ENCODE measurements around the gene ATG4B.

The ATG4B gene

GRCh38 chr2:241595600-241596140 lies 41.8 kb upstream of the ATG4B start:
- no peak for TF ChIP-seq CTCF (conservative IDR thresholded peaks at IDR 0.05; ENCODE audit: low read depth, low read length)
- Histone ChIP-seq H4K20me1 (ENCODE audit: insufficient read depth) (no peaks in the 10 kb centered on the region), H3K9ac (no peak overlapping the region), H3K4me2 (no peak overlapping the region), H3K4me1 (ENCODE audit: low read depth, poor library complexity, severe bottlenecking) (no peaks in the 10 kb centered on the region), H3K79me2 (ENCODE audit: insufficient read depth, low read depth) (no peaks in the 10 kb centered on the region), H3K27ac (no peak overlapping the region), H3K4me3 (IDR thresholded peaks at IDR 0.05; ENCODE audit: insufficient read depth, low read depth, low read length) (no peak overlapping the region), H2AFZ (ENCODE audit: low read depth) (no peak overlapping the region), H3K27me3 (ENCODE audit: insufficient read depth, low read depth) (no peaks in the 10 kb centered on the region), H3K36me3 (ENCODE audit: insufficient read depth) (no peaks in the 10 kb centered on the region)

DNA sequence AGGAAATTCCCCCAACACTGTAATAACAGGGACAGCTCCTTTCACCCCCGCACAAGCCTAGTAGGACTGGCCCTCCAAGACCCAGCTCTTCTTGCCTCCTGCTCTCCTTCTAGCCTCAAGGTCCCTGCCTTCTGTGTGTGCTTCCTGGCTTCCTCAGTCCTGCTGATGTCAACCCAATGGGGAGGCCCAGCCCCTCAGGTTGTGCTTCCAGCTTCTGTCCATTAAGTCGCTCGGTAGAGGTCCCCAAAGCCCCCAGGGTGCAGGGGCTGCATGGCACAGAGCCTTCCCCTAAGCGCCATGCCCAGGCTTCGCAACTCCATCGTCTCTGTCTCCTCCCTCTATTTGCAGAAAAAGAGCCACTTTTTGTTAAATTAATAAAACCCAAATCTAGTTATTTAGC lies 39.9 kb upstream of the ATG4B start:
- H3K27me3 ChIP-seq (ENCODE audit: insufficient read depth, low read depth) = no peaks in the 10 kb centered on the region
- no peak overlapping the region for H3K27ac ChIP-seq
- H3K4me3 ChIP-seq (IDR thresholded peaks at IDR 0.05; ENCODE audit: insufficient read depth, low read depth, low read length) = no peak overlapping the region
- TF ChIP-seq CTCF (conservative IDR thresholded peaks at IDR 0.05; ENCODE audit: low read depth, low read length) = no peak
- H3K4me1 ChIP-seq (ENCODE audit: low read depth, poor library complexity, severe bottlenecking) = no peaks in the 10 kb centered on the region
- no peak overlapping the region for H3K9ac ChIP-seq
- no peak overlapping the region for H3K4me2 ChIP-seq
- H3K36me3 ChIP-seq (ENCODE audit: insufficient read depth) = no peaks in the 10 kb centered on the region; the same call in 1 of the 2 replicates
- no peak overlapping the region for H2AFZ ChIP-seq (ENCODE audit: low read depth)
- no peaks in the 10 kb centered on the region for H3K79me2 ChIP-seq (ENCODE audit: insufficient read depth, low read depth)
- no peaks in the 10 kb centered on the region for H4K20me1 ChIP-seq (ENCODE audit: insufficient read depth)

DNA sequence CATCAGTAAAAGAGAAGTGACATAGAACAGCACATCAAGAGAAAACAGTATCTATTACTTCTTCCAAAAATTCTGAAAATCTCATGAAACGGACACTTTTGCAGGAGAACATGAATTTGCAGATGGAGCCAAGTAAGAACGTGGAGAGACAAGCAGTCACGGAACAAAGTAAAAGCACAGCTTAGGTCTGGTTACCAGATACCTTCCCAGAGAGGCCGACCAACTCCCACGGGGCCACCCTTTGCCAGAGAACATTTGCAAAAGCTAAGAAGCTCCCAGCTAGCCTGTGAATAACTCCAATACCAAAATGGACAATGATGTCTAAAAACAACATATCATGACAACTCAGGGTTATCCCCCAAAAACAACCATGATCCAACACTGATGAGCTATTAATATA lies 39.4 kb upstream of the ATG4B start:
- H3K4me3 ChIP-seq (IDR thresholded peaks at IDR 0.05; ENCODE audit: insufficient read depth, low read depth, low read length) = no peak overlapping the region
- H3K36me3 ChIP-seq (ENCODE audit: insufficient read depth) = no peaks in the 10 kb centered on the region; the same call in 1 of the 2 replicates
- H3K4me1 ChIP-seq (ENCODE audit: low read depth, poor library complexity, severe bottlenecking) = no peaks in the 10 kb centered on the region
- H3K4me2 ChIP-seq = no peak overlapping the region
- no peak overlapping the region for H2AFZ ChIP-seq (ENCODE audit: low read depth)
- H4K20me1 ChIP-seq (ENCODE audit: insufficient read depth) = no peaks in the 10 kb centered on the region
- TF ChIP-seq CTCF (conservative IDR thresholded peaks at IDR 0.05; ENCODE audit: low read depth, low read length) = no peak
- no peaks in the 10 kb centered on the region for H3K27me3 ChIP-seq (ENCODE audit: insufficient read depth, low read depth)
- H3K27ac ChIP-seq = no peak overlapping the region
- no peaks in the 10 kb centered on the region for H3K79me2 ChIP-seq (ENCODE audit: insufficient read depth, low read depth)
- no peak overlapping the region for H3K9ac ChIP-seq

- no peaks in the 10 kb centered on the region; the same call in 1 of the 2 replicates for H3K36me3 ChIP-seq (ENCODE audit: insufficient read depth)
- H3K4me1 ChIP-seq (ENCODE audit: low read depth, poor library complexity, severe bottlenecking) = no peaks in the 10 kb centered on the region
- no peak overlapping the region for H3K9ac ChIP-seq
- H3K27me3 ChIP-seq (ENCODE audit: insufficient read depth, low read depth) = no peaks in the 10 kb centered on the region
- no peaks in the 10 kb centered on the region for H4K20me1 ChIP-seq (ENCODE audit: insufficient read depth)
- no peak overlapping the region for H3K4me2 ChIP-seq
- no peaks in the 10 kb centered on the region for H3K79me2 ChIP-seq (ENCODE audit: insufficient read depth, low read depth)
- H2AFZ ChIP-seq (ENCODE audit: low read depth) = no peak overlapping the region
- H3K27ac ChIP-seq = no peak overlapping the region
- no peak overlapping the region for H3K4me3 ChIP-seq (IDR thresholded peaks at IDR 0.05; ENCODE audit: insufficient read depth, low read depth, low read length)
- TF ChIP-seq CTCF (conservative IDR thresholded peaks at IDR 0.05; ENCODE audit: low read depth, low read length) = 0 out of 2 replicates have a peak, but pooled peaks have one; percentile 7
Measured at GRCh38 chr2:241598487-241598886, 39.0 kb upstream of the ATG4B start.
